ENCODE data around the gene NFKB1.

GRCh38 chr4:102612210-102612609 is 111.1 kb downstream of the NFKB1 start:
- no peak for TF ChIP-seq CTCF (IDR thresholded peaks at IDR 0.05)
- no peak for TF ChIP-seq POLR2A (IDR thresholded peaks at IDR 0.05)
